Nucleus accumbens (tissue), 56 donors: ENCODE data around the gene KIF6.

ENCODE experiments used
- DNase-seq, 56 donors: peaks; one replicate each; lab custom pipeline; 2025; lab: John Stamatoyannopoulos, UW

KIF6 gene

GRCh38 chr6:39669207-39669972 lies 55.8 kb downstream of the KIF6 start:
- no peak for DNase-seq

GRCh38 chr6:39666706-39667489 lies 58.3 kb downstream of the KIF6 start:
- peak in 2 of 56 donors; percentile 21 to 26 for DNase-seq

- DNase-seq: no peak
Measured at GRCh38 chr6:39665861-39666260, 59.3 kb downstream of the KIF6 start.

- DNase-seq: peak in 2 of 56 donors; percentile 30 to 40
Measured at GRCh38 chr6:39664173-39664572, 61.0 kb downstream of the KIF6 start.

GRCh38 chr6:39657355-39658135 lies 67.7 kb downstream of the KIF6 start:
- DNase-seq: no peak

- no peak for DNase-seq
Measured at GRCh38 chr6:39654121-39654520, 71.1 kb downstream of the KIF6 start.

GRCh38 chr6:39653612-39654011 lies 71.6 kb downstream of the KIF6 start:
- DNase-seq: peak in 6 of 56 donors; percentile 13 to 40 (median 18)

GRCh38 chr6:39649996-39650395 lies 75.2 kb downstream of the KIF6 start:
- DNase-seq: no peak

GRCh38 chr6:39646751-39647420 lies 78.3 kb downstream of the KIF6 start:
- DNase-seq: no peak

- peak in 1 of 56 donors; percentile 12 for DNase-seq
Measured at GRCh38 chr6:39642270-39642669, 82.9 kb downstream of the KIF6 start.

GRCh38 chr6:39638126-39638822 lies 86.9 kb downstream of the KIF6 start:
- DNase-seq: no peak

GRCh38 chr6:39634646-39635341 lies 90.4 kb downstream of the KIF6 start:
- no peak for DNase-seq

- DNase-seq: no peak
Measured at GRCh38 chr6:39625209-39625608, 100.0 kb downstream of the KIF6 start.

- DNase-seq: no peak
Measured at GRCh38 chr6:39623750-39624149, 101.5 kb downstream of the KIF6 start.

- no peak for DNase-seq
Measured at GRCh38 chr6:39617520-39617919, 107.7 kb downstream of the KIF6 start.

- no peak for DNase-seq
Measured at GRCh38 chr6:39617026-39617425, 108.2 kb downstream of the KIF6 start.

- DNase-seq: no peak
Measured at GRCh38 chr6:39615622-39616021, 109.6 kb downstream of the KIF6 start.

- no peak for DNase-seq
Measured at GRCh38 chr6:39614393-39614950, 110.7 kb downstream of the KIF6 start.

- DNase-seq: no peak
Measured at GRCh38 chr6:39610221-39610620, 115.0 kb downstream of the KIF6 start.
